RCC 7860 (cell line): ENCODE data around the gene RIMS4.
A peak's percentile ranks its signal among the peaks of the same experiment; 100 is the strongest.

Experiments
- DNase-seq: peaks from one replicate; pipeline ENCODE4 v3.0.0-alpha.2; 2015; ENCODE audit warnings: low spot score
- FAIRE-seq: peaks from 2 replicates; lab custom pipeline; 2012; peaks lifted over from hg19 to GRCh38; lab: Jason Lieb, UNC

RIMS4 gene

DNA sequence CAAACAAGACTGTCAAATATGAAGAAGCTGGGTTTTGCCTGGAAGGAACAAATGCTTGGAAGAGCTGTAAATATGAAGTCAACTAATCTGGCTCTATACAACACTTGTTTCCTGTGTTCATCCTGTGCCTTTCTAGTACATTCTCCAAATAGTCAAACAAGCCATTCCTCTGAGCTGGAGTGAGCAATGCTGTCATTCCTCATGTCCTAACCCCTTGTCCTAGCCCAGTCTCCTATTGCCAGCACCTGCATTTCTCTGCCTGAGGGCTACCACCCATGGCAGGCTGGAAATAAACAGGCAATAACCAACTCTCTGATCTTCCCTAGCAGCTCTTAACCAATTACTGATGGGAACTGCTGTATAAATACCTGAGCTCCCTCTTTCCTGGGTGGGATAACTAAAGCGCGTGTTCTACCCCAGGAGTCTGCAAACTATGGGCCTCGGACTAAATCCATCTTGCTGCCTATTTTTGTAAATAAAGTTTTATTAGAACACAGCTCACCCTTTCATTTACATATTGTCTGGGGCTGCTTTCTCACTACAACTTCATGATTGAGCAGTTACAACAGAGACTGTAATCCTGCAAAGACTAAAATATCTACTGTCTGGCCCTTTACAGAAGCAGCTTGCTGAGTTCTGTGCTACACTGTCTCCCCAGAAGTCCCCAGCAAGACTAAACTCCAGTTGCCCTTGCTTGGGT lies 13.4 kb downstream of the RIMS4 start:
- FAIRE-seq = no peak
- DNase-seq = no peak

DNA sequence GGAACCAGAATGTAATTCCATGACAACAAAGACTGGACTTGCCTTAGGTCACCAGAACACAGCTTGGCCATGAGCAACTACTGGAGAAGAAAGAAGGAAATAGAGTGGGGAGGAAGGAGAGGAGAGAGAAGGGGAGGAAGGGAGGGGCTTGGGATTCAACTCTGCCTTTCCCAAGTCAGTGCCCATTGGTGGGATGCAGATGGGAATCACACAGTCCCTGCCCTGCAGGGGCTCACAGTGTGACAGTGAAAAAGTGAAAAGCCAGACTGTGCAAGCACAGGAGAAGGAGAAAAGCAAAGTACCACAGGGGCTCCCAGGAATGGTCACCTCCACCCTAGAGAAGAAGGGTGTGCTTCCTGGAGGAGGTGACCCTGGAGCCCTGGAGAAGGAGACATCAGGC lies 14.0 kb downstream of the RIMS4 start:
- DNase-seq = no peak
- FAIRE-seq = no peak

DNA sequence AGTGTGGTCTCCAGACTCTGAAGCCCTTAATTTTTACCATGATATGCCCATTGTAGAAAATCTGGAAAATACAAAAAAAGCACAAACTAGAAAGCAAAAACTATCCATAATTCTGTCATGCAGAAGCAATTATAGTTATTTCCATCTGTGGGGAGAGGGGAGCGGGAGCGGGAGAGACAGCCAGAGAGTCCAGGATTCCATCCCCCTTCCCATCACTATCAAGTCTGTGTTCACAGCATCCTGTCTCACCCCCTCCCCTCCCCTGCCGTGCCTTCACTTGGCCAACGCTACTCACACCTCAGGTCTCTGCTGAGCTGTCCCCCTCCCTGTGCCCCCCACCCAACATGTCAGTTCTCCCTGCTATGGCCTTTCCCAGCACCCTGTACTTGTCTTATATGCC lies 14.5 kb downstream of the RIMS4 start:
- no peak for FAIRE-seq
- no peak for DNase-seq

DNA sequence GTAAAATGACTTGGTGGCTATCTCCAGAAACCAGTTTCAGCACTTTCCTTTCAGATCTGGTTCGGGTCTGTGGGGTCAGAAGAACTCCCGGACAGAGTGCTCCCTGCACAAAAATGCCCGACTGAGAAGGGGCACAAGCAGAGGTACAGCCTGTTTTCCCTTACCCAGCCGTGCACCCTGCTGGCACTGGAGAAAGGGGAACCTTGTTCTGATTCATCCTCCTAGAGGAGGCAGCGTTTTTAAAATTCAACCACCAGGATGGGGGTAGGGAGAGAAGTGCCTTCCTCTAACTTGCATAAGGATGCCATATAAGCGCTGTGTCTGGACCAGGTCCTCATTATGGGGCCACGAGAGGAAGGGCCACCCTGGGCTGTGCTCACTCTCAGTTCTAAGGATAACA lies 17.6 kb downstream of the RIMS4 start:
- DNase-seq (no peak), FAIRE-seq (no peak)

DNA sequence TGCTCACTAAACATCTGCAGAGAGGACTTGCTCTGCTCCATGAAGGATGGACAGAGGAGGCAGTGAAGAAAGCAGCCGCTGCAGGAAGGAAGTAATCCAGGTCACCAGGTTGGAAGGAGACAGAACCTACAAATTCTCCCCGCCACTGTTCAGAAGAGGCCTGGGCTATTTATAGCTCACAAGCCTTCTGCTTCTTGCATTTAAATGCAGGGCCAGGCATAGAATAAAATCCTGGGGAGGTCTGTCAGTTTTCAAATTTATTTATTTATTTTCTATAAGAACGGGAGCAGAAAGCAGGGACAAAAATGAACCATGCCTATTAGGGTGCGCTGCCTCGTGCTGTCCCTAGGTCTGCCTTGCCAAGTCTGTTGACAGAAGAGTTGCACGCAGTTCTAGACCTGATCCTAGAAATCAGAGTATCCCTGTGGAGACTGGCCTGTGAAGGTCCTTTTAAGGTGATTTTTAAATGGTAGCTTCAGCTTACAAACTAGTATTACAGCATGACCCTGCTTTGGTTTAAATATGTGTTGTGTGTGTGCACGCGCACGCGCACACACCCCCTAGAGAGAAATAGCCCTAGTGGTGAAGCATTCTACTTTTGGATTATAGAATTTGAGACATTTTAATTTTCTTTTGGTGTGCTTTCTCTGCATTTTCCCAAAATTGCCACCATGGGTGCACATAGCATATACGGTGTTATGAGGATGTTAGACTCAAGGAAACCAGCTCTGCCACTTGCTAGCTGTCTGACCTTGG lies 19.5 kb downstream of the RIMS4 start:
- FAIRE-seq (no peak), DNase-seq (no peak)

DNA sequence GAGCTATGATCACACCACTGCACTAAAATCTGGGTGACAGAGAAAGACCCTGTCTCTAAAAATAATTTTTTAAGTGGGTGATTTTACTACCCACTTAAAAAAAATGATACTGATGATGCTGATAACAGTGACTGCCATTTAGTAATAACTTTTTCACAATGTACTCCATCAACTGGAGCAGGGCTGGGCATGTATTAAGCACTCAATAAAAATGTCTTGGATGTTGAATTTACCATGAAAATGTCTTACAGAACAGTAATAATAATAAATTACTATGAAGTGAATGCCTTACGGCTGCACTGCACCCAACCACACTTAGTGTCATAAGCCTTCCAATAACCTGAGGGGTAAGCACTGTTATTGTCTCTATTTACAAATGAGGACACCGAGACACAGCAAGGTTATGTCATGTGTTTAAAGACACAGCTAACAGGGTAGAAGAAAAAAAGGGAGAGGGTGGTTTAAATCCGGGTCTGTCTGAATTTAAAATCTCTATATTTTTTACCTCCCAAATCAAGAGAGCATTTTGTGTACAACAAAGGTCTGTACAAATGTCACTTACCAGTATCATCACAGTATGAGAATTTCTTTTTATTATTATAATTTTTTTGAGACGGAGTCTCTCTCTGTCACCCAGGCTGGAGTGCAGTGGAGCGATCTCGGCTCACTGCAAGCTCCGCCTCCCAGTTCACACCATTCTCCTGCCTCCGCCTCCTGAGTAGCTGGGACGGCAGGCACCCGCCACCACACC lies 21.5 kb downstream of the RIMS4 start:
- no peak for DNase-seq
- no peak for FAIRE-seq

DNA sequence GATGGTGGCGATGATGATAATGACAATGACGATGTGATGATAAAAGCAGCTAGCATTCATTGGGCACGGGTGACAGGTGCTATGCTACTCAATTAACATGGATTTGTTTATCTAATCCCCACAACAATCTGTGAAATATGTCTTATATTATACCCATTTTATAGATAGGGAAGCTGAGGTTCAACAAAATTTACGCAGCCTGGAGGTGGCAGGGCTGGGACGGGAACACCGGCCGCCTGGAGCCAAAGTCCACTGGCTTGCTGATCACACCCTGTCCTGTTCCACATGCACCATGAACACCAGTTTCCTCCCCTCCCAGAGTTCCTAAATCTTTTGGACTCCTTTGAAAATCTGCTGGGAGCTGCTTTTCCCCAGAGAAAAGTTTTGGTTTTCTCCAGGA lies 23.0 kb downstream of the RIMS4 start:
- DNase-seq (no peak), FAIRE-seq (no peak)

DNA sequence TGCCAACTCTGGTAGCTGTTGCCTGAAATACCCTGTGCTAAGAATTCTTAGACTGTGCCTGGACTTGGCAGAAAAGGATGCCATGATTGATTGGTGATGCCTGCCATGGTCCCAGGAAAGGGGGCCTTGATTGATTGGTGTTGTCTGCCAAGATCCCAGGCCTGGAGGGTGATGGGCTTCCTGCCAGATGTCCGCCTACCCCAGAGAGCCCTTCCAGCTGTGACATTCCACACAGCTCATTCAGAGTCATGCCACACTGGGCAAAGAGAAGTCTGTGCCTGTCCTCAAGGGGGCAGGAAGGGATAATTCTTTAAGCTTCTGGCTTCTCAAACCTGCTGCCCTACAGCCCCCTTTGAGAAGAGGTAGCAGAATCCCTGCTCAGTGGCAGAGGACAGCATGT lies 24.6 kb downstream of the RIMS4 start:
- FAIRE-seq = no peak
- no peak for DNase-seq

DNA sequence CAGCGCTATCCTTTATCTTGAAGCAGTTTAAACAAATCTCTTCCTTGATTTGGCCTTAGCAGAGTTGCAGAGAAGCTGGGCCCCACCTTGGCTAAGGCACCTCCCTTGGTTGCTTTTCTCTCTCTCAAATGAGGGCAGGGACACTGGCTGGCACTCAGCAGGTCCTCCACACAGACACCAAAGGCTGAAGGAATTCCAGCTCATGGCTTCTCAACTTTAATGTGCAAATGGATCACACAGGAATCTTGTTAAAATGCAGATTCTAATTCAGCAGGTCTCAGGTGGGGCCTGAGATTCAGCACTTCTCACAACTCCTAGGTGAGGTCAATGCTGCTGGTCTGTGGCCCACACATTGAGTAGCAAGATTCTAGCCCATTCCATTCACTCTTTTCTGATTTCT lies 25.7 kb downstream of the RIMS4 start:
- DNase-seq = no peak
- FAIRE-seq = no peak

DNA sequence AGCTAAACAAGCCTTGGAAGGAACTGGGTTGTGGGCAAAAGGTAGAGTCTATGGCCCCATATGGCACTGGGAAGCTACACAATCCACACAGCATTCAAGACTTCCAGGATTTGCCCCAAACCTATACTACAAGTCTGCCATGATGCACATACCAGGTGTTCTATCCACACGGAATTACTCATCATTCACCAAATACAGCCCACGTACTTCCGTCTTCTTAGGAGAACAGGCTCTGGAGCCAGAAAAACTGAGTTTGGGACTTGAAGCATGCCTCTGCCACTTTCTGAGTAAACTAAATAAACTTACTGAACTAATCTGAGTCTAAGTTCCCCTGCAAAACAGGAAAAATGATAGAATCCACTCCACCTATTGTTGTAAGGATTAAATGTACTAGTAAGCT lies 28.6 kb downstream of the RIMS4 start:
- FAIRE-seq = no peak
- DNase-seq = no peak

DNA sequence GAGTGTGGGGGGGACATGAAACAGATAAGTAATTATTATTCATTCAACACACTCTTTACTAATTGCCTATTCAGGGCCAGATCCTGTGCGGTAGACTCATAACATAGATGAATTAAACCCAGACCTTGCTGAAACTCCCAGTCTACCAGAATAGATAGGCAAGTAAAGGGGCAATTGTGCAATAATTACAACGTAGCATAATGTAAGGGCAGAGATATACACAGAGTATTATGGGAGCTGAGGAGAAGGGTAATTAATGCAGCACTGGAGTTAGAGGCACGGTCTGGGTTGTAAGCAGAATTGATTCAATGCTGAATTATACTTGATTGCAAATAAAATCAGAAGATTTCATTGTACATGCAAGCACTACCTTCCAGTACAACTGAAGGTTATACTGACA lies 29.2 kb downstream of the RIMS4 start:
- DNase-seq = no peak
- no peak for FAIRE-seq

DNA sequence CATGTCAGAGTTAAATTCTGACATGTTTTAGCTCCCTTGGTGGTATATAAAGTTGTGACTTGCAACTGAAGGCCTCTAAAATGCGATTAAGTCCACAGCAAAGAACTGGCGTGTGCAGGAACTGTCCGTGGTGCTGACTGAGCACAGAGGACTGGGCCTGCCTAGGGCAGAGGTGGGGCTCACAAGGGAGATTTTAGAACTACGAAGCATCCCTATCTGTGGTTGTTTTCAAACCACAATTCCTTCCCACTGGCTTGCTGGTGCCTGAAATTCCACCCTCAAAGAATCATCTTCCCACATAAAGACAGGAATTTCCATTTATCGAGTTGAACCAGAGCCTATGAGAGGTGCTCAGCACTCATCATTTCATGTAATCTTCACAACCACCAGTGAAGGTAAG lies 30.1 kb downstream of the RIMS4 start:
- FAIRE-seq = no peak
- DNase-seq = peak; percentile 25

DNA sequence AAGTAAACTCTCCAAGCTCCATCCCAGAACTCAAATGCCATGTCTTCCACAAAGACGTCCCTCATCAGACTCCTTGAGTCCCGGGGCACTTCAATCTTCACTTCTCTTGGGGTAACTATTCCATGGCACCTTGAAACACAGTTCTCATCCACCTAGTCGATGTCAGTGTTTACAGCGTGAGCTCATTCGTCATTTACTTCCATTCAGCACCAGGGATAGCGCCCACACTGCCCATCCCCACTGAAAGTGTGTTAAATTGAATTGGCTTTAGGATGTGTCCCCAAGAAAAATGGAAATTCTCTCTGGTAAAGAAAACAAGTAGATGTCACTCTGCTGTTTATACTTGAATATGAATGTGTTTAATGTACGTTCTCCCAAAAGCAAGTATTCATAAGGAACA lies 33.4 kb downstream of the RIMS4 start:
- no peak for DNase-seq

DNA sequence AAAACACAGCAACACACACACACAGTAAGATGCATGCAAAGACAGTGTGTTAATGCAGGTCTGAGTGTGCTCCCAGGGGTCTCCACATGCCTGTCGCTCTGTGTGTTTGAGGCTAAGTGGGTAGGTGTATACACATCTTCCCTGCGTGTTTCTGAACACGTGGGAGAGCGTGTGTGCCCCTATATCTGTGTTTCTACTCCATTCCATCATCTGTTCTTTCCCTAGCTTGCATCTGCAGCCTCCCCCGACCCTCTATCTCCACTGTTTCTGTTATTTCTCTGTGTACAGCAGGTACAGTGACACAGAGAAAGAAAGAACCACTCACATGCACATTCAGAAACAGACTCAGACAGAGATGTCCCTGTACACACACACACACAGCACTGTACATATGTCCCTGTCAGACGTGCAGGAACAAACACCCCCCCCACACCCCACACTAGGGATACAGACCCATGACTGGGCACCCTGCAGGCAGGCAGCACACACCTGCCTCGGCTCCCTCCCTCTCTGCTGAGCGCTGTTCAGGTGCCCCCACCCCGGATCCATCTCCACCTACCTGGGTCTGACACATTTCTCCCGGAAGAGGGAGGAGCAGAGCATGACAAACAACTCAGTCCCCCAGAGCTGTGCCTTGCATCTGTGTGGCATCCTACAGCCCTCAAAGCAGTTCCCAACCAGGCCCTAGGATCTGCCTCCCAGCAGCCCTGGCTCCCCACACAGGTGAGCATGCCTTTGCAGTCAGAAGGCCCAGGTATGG lies 37.1 kb downstream of the RIMS4 start:
- DNase-seq (no peak), FAIRE-seq (no peak)

More for the DNA sequence above, 33.4 kb downstream of the RIMS4 start:
- no peak for FAIRE-seq

DNA sequence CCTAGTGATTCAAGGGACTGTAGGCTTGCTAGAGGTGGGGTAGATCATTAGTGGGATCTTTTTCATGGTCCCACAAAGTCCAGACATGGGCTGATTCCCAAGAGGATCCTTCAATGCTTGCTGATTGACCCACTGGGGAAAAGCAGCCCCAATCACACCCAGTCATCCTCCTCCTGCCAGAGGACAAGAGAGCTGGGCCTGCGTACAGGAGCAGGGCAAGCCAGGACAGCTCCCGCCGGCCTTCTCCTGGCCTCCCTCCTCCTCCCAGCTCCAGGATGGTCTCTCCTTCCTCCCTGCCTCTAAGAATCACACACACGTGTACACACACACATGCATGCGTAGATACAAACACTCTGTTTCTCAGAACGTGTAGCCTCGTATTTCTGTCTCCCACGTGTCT lies 37.7 kb downstream of the RIMS4 start:
- DNase-seq (no peak), FAIRE-seq (no peak)

DNA sequence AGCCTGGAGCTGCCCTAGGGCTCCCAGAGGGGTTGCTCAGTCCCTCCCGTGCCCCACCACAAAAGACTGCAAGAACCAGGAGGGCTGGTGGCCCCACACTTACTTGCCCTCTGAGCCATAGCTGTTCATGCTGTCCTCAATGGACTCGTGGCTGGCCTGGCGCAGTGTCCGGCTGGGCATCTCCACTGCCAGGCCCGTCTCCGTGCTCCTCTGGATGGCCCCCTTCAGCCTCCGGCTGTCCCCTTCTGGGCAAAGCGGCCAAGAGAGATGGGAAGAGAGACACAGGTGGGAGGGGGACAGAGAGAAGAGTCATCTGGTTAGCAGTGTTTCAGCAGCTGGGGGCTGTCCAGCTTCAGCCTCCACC lies 39.2 kb downstream of the RIMS4 start:
- DNase-seq (no peak), FAIRE-seq (no peak)

DNA sequence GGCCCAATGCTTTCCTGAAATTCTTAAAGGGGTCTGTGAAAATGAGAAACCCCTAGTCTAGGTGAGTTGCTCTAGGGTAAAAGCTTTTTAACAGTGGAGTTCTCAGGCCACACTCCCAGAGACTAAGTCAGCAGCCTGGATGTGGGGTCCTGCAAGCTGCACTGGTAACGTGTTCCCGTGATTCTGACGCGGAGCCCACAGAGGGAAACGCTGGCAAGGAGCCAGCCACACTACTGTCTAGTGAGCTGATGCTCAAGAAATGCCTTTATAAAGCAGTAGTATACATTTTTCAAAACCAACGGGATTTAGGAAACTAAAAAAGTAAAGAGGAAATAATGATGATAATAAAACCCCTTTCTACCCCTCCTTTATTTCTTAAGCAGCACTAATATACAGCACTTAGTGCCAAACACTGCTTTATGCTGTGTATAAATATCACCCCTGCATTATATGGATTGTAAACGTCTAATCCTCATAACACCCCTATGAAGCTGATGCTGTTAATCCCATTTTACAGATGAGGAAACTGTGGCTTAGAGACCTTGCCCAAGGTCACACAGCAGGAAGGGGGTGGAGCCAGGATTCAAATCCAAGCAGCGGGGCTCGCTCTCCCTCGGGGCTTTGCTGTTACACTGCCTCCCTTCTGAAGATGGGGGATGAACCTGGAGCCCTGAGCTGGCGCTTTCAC lies 39.7 kb downstream of the RIMS4 start:
- no peak for FAIRE-seq

DNA sequence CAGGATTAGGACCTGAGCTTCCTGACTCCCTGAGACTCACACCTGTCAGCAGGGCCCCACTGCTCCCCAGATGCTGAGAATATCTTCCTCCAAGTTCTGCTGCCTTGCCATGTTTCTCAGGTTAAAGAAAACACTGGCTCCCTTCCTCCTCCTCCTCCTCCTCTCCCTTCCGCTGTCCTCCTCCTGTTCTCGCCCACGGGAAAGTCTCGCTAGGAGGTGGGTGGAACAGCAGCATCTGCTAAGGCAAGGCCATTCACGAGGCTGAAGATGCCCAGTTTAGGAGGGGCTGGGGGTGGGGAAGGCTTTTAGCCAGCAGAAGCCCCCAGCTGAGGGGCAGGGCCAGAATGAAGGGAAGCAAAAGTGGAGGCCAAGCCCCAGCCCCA lies 40.9 kb downstream of the RIMS4 start:
- no peak for DNase-seq
- FAIRE-seq = no peak

More for the DNA sequence above, 39.7 kb downstream of the RIMS4 start:
- DNase-seq = no peak

DNA sequence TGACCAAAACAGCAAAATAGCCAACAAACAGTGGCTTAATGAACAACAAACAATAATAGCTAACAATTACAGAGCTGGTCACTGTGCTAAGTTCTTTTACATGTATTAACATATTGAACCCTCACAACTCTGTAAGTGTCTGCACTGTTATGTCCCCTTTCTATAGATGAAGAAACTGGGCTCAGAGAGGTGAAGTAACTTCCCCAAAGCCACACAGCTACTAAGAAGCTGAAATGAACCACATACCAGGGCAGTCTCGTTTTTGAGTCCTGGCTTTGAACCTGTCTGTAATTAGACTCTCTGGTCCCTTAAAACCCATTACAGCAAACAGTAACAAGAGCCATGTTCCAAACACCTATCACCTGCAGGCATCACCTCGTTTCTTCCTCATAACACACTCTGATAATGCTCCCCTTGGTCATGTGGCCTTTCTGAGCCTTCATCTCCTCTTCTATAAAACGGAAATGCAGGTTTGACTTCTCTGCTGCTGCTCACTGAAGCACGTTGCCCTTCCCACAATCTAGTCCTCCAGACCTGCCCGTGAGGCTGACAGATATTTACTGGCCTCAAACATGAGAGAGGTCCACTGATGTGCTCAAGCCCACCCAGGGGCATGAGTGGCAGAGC lies 41.4 kb downstream of the RIMS4 start:
- DNase-seq = no peak
- no peak for FAIRE-seq

DNA sequence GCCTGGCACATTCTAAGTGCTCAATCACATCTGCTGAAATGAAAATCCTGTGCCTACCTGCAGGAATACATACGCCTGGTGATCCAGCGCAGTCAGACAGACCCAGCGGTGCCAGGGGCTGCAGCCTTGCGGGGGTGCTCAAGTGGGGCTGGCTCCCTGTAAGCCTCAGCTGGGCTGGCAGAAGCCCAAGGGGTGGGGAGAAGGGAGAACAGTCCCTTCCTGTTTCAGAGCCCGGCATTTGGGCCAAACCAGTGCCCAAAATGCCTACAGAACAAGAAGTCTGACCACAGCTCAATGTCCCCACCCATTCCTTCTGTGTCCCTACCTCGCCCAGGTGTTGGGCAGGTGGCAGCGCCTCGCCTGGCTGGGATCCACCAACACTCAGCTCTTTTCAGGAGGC lies 42.1 kb downstream of the RIMS4 start:
- no peak for FAIRE-seq

More for the DNA sequence above, 42.1 kb downstream of the RIMS4 start:
- DNase-seq = no peak
